Activated T-helper 2 cell treated with anti-CD3 and anti-CD28 coated beads, Interferon-gamma antibody, Interleukin-2, Interleukin-4, amounts not matched to agents 10 μg/mL and 5 μg/mL and 100 μg/mL, durations not matched to agents 14 hours and 24 hours and 36 hours (primary cell): ENCODE data around the gene ZNRF3. TPM values are rescaled to one million over a fixed set of nuclear protein-coding genes. Genes with fewer than 3 reads are reported as not detected.
"Not testable (repeated sequence)": the region's sequence is repeated elsewhere in the genome, so short reads cannot be mapped to it uniquely, and the experiment has no call there.

Source experiments
- DNase-seq: peaks from one replicate; pipeline ENCODE4 v3.0.0; 2021; ENCODE audit warnings: low spot score
- H3K27ac Mint-ChIP-seq: one replicate; pipeline ENCODE4 v1.8.0; 2021; ENCODE audit warnings: mixed read lengths
- H3K27me3 Mint-ChIP-seq: one replicate; pipeline ENCODE4 v1.8.0; 2021; ENCODE audit warnings: low read depth, mixed read lengths
- H3K36me3 Mint-ChIP-seq: one replicate; pipeline ENCODE4 v1.8.0; 2021; ENCODE audit warnings: low read depth, mixed read lengths
- H3K4me1 Mint-ChIP-seq: one replicate; pipeline ENCODE4 v1.8.0; 2021; ENCODE audit warnings: low read depth, mixed read lengths
- H3K4me3 Mint-ChIP-seq: one replicate; pipeline ENCODE4 v1.8.0; 2021; ENCODE audit warnings: low read depth, mild to moderate bottlenecking, moderate library complexity, mixed read lengths
- H3K9me3 Mint-ChIP-seq: one replicate; pipeline ENCODE4 v1.8.0; 2021; ENCODE audit warnings: mixed read lengths
- intact Hi-C: fragments of 100-400 bp; cut with micrococcal nuclease; formaldehyde crosslinking; loops from one replicate; pipeline ENCODE4 v1.15.1; 2023
- total RNA-seq: library from RNA; stranded (reverse); gene quantifications from 2 replicates; pipeline ENCODE4 v1.2.3, GENCODE V29; 2022

ZNRF3 gene
- total RNA-seq, 1 donor from 2014 or later = 0.82 TPM

DNA sequence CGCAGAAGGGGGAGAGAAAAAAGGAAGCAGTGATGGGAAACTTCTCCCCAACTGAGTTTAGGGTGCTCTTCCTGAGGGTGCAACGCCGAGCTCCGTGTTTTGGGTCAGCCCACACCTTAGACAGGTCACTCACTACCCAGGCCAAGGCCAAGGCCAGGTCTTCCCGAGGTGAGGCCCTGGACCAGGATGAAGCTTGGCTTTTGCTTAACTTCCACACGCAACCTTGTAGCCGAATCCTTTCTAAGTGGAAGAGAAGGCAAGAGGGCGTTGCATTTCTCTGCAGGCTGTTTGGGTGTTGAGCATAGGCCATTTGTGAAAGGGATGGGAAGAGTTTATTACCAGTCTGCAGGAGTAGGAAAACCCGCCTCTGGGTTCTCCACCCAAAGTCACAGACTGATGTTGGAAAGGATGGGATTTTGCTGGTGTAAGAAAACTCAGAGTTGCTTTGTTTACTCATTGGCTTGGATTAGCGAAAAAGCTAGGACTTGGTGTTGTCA lies 191.0 kb downstream of the ZNRF3 start:
- DNase-seq = no peak
- Mint-ChIP-seq H3K4me1 (peaks cover 14% of the 10 kb centered on the region), H3K27me3 (peaks cover 73% of the 10 kb centered on the region), H3K36me3 (no peaks in the 10 kb centered on the region), H3K27ac (no peak overlapping the region), H3K9me3 (no peaks in the 10 kb centered on the region), H3K4me3 (peak overlapping the region; percentile 51)
- intact Hi-C loops = loop anchor here (5.0 to 10.0 kb wide), 2 partner anchors 128 to 170 kb away; no protein-coding TSS in a partner anchor

DNA sequence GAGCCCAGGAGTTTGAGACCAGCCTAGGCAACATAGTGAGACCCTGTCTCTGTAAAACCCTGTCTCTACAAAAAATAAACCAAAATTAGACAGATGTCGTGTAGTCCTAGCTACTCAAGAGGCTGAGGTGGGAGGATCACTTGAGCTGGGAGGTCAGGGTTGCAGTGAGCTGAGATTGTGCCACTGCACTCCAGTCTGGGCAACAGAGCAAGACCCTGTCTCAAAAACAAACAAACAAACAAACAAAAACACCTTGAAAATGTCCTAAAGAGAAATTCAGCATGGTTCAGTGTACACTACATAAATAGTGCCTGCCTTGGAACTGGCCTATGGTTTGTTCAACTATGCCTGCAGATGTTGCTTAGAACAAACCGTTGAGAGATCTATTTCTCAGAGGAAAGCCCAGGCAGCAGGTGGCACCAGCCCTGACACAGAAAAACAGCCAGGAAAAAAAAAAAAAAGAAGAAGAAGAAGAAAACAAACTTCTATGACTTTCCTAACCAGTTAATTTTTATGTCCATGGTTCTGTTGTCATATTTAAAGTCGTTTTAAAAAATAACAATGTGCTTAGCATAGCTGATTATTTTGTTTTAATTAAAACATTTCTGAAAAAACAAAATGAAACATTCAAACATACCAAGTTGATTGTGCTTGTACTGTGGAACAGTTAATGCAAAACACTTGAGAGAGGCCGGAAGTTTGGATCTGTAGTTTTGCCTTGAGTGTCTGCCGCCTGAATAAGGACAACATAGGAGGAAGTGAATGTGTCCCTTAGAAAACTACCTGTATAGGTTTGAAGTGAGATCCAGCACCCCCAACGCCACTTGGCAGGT lies 194.9 kb downstream of the ZNRF3 start:
- H3K9me3 Mint-ChIP-seq = no peaks in the 10 kb centered on the region
- peaks cover 2% of the 10 kb centered on the region for H3K4me1 Mint-ChIP-seq
- no peak overlapping the region for H3K4me3 Mint-ChIP-seq
- no peak for DNase-seq
- intact Hi-C loops = loop anchor here (10.0 kb wide), 1 partner anchor 167 kb away; no protein-coding TSS in a partner anchor
- no peak overlapping the region for H3K27ac Mint-ChIP-seq
- H3K27me3 Mint-ChIP-seq = peaks cover 60% of the 10 kb centered on the region
- H3K36me3 Mint-ChIP-seq = no peaks in the 10 kb centered on the region

DNA sequence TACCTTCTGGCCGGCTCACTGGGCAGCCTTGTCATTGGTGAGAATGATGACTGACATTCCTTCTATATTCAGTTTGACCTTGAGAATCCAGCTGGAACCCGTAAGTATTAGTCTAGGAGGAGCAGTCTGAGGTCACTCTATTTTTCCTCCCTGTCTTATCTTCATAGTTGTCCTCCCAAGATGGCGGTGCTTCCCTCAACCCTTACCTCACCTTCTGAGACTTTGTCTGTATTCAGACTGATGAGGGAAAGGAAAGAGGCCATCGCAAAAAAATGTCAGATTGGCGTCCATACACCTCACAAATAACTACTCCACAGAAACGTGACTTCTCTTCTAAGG lies 195.5 kb downstream of the ZNRF3 start:
- Mint-ChIP-seq H3K27me3 (peaks cover 58% of the 10 kb centered on the region), H3K4me3 (no peak overlapping the region), H3K36me3 (no peaks in the 10 kb centered on the region), H3K4me1 (peaks cover 2% of the 10 kb centered on the region), H3K27ac (no peak overlapping the region), H3K9me3 (no peaks in the 10 kb centered on the region)
- no peak for DNase-seq
- intact Hi-C loops = loop anchor here (10.0 kb wide), 1 partner anchor 166 kb away; no protein-coding TSS in a partner anchor

DNA sequence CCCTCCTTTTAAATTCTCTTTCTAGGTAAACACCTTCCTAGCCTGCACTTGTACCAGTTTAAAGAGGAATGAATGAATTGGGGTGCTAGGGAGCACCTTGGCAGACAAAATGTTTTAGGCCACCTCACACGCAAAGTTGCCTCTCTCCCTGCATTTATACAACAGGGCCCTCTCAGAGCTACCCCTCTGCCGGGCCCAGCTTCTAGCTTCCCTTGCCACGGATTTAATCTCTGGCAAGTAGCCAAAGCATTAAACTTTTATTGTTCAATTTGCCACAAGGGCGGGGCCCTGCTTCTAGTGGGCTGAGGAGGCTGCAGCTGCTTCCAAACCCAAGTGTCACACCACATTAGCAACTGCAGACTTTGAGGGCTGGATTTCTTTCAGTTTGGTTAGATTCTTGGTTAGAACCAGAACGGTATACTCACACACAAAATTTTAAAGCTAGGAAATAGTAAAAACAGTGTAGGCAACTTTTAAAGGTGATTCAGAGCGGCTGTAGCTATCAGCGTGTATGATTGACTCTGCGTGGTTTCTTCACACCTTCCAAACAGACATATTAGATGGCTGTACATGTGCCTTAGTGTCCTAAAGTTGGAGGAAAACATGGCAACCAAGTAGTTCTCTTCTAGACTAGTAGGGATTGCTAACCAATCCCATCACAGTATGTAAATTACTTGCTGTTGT lies 196.0 kb downstream of the ZNRF3 start:
- H3K4me3 Mint-ChIP-seq = no peak overlapping the region
- no peak overlapping the region for H3K27ac Mint-ChIP-seq
- H3K9me3 Mint-ChIP-seq = no peaks in the 10 kb centered on the region
- H3K27me3 Mint-ChIP-seq = peaks cover 52% of the 10 kb centered on the region
- DNase-seq = no peak
- intact Hi-C loops = loop anchor here (10.0 kb wide), 1 partner anchor 165 kb away; no protein-coding TSS in a partner anchor
- no peaks in the 10 kb centered on the region for H3K36me3 Mint-ChIP-seq
- peaks cover 2% of the 10 kb centered on the region for H3K4me1 Mint-ChIP-seq

GRCh38 chr22:29080106-29080975 lies 197.0 kb downstream of the ZNRF3 start:
- H3K27me3 Mint-ChIP-seq = peaks cover 43% of the 10 kb centered on the region
- no peaks in the 10 kb centered on the region for H3K9me3 Mint-ChIP-seq
- intact Hi-C loops = no loop called here
- H3K4me1 Mint-ChIP-seq = peaks cover 2% of the 10 kb centered on the region
- H3K4me3 Mint-ChIP-seq = no peak overlapping the region
- H3K27ac Mint-ChIP-seq = no peak overlapping the region
- no peak for DNase-seq
- no peaks in the 10 kb centered on the region for H3K36me3 Mint-ChIP-seq

- Mint-ChIP-seq H3K4me3 (no peak overlapping the region), H3K9me3 (no peaks in the 10 kb centered on the region), H3K27ac (no peak overlapping the region), H3K27me3 (peaks cover 35% of the 10 kb centered on the region), H3K36me3 (no peaks in the 10 kb centered on the region), H3K4me1 (peaks cover 2% of the 10 kb centered on the region)
- intact Hi-C loops = no loop called here
- no peak for DNase-seq
These were observed 198.3 kb downstream of the ZNRF3 start for GRCh38 chr22:29081517-29082236.

DNA sequence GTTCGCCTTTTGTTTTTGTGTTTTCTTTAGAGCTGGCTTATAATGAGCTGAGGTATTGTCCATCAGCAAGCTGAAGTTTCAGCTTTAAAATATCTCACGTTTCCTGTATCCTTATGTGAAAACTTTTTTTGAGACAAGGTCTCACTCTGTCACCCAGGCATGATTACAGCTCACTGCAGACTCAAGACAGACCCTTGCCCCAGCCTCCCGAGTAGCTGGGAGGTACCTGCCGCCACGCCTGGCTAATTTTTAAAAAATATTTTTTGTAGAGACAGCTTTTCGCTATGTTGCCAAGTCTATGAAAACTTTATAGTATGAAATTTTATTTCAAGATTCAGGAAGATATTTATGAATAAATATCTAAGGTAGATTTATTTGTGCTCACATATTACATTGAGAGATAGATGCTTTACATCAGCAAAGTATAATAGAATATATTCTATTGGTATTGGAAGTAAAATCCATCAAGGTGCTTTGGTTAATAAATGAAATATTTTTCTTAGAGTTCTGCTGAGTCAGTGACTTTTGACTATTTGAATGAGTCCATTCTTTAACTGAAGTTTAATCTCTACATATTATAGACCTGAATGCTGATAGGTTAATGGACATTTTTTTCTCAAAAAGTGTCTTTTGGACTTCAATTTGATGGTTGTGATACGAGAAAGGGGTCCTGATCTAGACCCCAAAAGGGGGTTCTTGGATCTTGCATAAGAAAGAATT lies 199.6 kb downstream of the ZNRF3 start:
- intact Hi-C loops = no loop called here
- Mint-ChIP-seq H3K4me1 (peaks cover 2% of the 10 kb centered on the region), H3K36me3 (no peaks in the 10 kb centered on the region), H3K4me3 (no peak overlapping the region), H3K9me3 (no peaks in the 10 kb centered on the region), H3K27ac (no peak overlapping the region), H3K27me3 (peaks cover 29% of the 10 kb centered on the region)
- DNase-seq = no peak

GRCh38 chr22:29083576-29083932 lies 200.2 kb downstream of the ZNRF3 start:
- H3K4me1 Mint-ChIP-seq, H3K27ac Mint-ChIP-seq, intact Hi-C loops, H3K4me3 Mint-ChIP-seq, H3K9me3 Mint-ChIP-seq, DNase-seq, H3K36me3 Mint-ChIP-seq: not testable (repeated sequence)
- H3K27me3 Mint-ChIP-seq = peaks cover 23% of the 10 kb centered on the region

DNA sequence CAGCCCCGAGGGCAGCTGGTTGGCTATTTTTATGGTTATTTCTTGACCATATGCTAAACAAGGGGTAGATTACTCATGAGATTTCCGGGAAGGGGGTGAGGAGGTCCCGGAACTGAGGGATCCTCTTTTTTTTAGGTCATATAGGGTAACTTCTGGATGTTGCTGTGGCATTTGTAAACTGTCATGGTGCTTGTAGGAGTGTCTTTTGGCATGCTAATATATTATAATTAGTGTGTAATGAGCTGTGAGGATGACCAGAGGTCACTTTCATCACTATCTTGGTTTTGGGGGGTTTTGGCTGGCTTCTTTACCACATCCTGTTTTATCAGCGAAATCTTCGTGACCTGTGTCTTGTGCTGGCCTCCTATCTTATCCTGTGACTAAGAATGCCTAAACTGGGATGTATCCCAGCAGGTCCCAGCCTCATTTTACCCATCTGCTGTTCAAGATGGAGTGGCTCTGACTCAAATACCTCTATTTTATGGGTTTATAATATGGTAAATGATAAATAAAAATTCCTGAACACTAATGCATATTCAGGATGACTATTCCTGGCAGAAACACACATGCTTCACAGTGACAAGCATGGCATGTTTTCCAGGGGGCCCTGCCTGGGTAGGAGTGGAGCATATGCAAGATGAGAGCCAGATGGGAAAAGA lies 200.7 kb downstream of the ZNRF3 start:
- peaks cover 24% of the 10 kb centered on the region for H3K27me3 Mint-ChIP-seq
- H3K4me1 Mint-ChIP-seq = peaks cover 2% of the 10 kb centered on the region
- intact Hi-C loops = no loop called here
- H3K9me3 Mint-ChIP-seq = no peaks in the 10 kb centered on the region
- no peak overlapping the region for H3K27ac Mint-ChIP-seq
- H3K36me3 Mint-ChIP-seq = no peaks in the 10 kb centered on the region
- no peak for DNase-seq
- no peak overlapping the region for H3K4me3 Mint-ChIP-seq

- no peak for DNase-seq
- no peak overlapping the region for H3K4me3 Mint-ChIP-seq
- peaks cover 23% of the 10 kb centered on the region for H3K27me3 Mint-ChIP-seq
- no peak overlapping the region for H3K27ac Mint-ChIP-seq
- no peaks in the 10 kb centered on the region for H3K9me3 Mint-ChIP-seq
- H3K4me1 Mint-ChIP-seq = no peaks in the 10 kb centered on the region
- H3K36me3 Mint-ChIP-seq = no peaks in the 10 kb centered on the region
- intact Hi-C loops = no loop called here
These were observed 203.6 kb downstream of the ZNRF3 start for GRCh38 chr22:29087012-29087411.

- Mint-ChIP-seq H3K4me1 (no peaks in the 10 kb centered on the region), H3K9me3 (no peaks in the 10 kb centered on the region), H3K4me3 (no peak overlapping the region), H3K27me3 (peaks cover 28% of the 10 kb centered on the region), H3K27ac (no peak overlapping the region), H3K36me3 (no peaks in the 10 kb centered on the region)
- no peak for DNase-seq
- intact Hi-C loops = no loop called here
These were observed 205.4 kb downstream of the ZNRF3 start for GRCh38 chr22:29088809-29089208.
